A549 (cell line): ENCODE measurements around the gene PROX2. TPM values are rescaled to one million over a fixed set of nuclear protein-coding genes. Genes with fewer than 3 reads are reported as not detected.

Experiments
- ATAC-seq, 2 experiments: fragments of 200-7000 bp in 1 of 2; fragments of >200 bp in 1 of 2; cut with Nextera tagmentation in 1 of 2; cut with Tn5 transposase in 1 of 2; 3 replicates each; pipeline versions ENCODE4 v1.8.0 to v1.9.1; 2018 to 2020; ENCODE audit warnings: mild to moderate bottlenecking in 1 of 2, moderate library complexity in 1 of 2
- CTCF ChIA-PET: fragments of 300-600 bp; sonication (Branson Sonifier 250); formaldehyde crosslinking; extraction: SDS; loops from one replicate; lab custom pipeline; 2021; ENCODE audit warnings: antibody characterized with exemption, inconsistent platforms; lab: Yijun Ruan, JAX
- POLR2A ChIA-PET: fragments of 350-600 bp; formaldehyde crosslinking; extraction: SDS; loops from one replicate; lab custom pipeline; 2021; ENCODE audit warnings: antibody characterized with exemption, inconsistent platforms; lab: Yijun Ruan, JAX
- DNase-seq, 2 experiments: peaks; one replicate each; pipeline versions ENCODE4 v3.0.0 to v3.0.0-alpha.2; 2011 to 2016; ENCODE audit warnings: low read depth in 1 of 2, low spot score in 1 of 2
- FAIRE-seq: peaks from 2 replicates; lab custom pipeline; 2011; peaks lifted over from hg19 to GRCh38; lab: Jason Lieb, UNC
- H3K27ac ChIP-seq, 2 experiments: fragments of >200 bp; sonication (Bioruptor Twin); formaldehyde crosslinking; 3 replicates each; pipeline ENCODE4 v1.5.1; 2016 to 2017
- H3K4me1 ChIP-seq: fragments of >200 bp; sonication (Bioruptor Twin); formaldehyde crosslinking; 3 replicates; pipeline ENCODE4 v1.6.1; 2016
- H3K4me2 ChIP-seq: fragments of >200 bp; sonication (Bioruptor Twin); formaldehyde crosslinking; 3 replicates; pipeline ENCODE4 v1.6.1; 2016
- H3K4me3 ChIP-seq: fragments of >200 bp; sonication (Bioruptor Twin); formaldehyde crosslinking; 3 replicates; pipeline ENCODE4 v1.5.1; 2016
- H3K9me3 ChIP-seq: fragments of >200 bp; sonication (Bioruptor Twin); formaldehyde crosslinking; 3 replicates; pipeline ENCODE4 v1.6.1; 2016
- BHLHE40 ChIP-seq: IDR thresholded peaks from 2 replicates; pipeline ENCODE4 v1.6.1; 2012; ENCODE audit warnings: low read depth, low read length, inconsistent platforms
- CEBPB ChIP-seq, 2 experiments: fragments of >200 bp in 1 of 2; sonication (Bioruptor Twin) in 1 of 2; formaldehyde crosslinking in 1 of 2; IDR thresholded peaks; 2 replicates each; pipeline ENCODE4 v1.6.1; 2012 to 2016
- CTCF ChIP-seq: fragments of >200 bp; sonication (Bioruptor Twin); formaldehyde crosslinking; IDR thresholded peaks from 3 replicates; pipeline ENCODE4 v1.5.1; 2016
- EHF ChIP-seq: fragments of 250-450 bp; sonication (Bioruptor Pico); IDR thresholded peaks from 2 replicates; pipeline ENCODE4 v1.5.0; 2020; ENCODE audit warnings: mild to moderate bottlenecking
- ESRRA ChIP-seq: fragments of 150-350 bp; IDR thresholded peaks from 2 replicates; pipeline ENCODE4 v1.6.1; 2014; ENCODE audit warnings: mild to moderate bottlenecking, low read length, borderline replicate concordance
- FOSL2 ChIP-seq, 2 experiments: fragments of 450-650 bp in 1 of 2; fragments of >200 bp in 1 of 2; sonication (Bioruptor Twin) in 1 of 2; formaldehyde crosslinking; IDR thresholded peaks; 2 replicates each; pipeline versions ENCODE4 v1.5.0 to v1.6.1; 2016 to 2020; ENCODE audit warnings: mild to moderate bottlenecking in 1 of 2, moderate library complexity in 1 of 2
- GATA3 ChIP-seq: IDR thresholded peaks from 2 replicates; pipeline ENCODE4 v1.6.1; 2012; ENCODE audit warnings: borderline replicate concordance
- HMGXB4 ChIP-seq: fragments of 250-450 bp; sonication (Bioruptor Pico); IDR thresholded peaks from 2 replicates; pipeline ENCODE4 v1.5.0; 2021; ENCODE audit warnings: mild to moderate bottlenecking, moderate library complexity, borderline replicate concordance
- JUN ChIP-seq, 2 experiments: fragments of >200 bp; sonication (Bioruptor Twin); formaldehyde crosslinking; IDR thresholded peaks; 2 replicates in 1 of 2; 3 replicates in 1 of 2; pipeline ENCODE4 v1.6.1; 2016 to 2017
- MAFK ChIP-seq: fragments of 450-650 bp; IDR thresholded peaks from 2 replicates; pipeline ENCODE4 v1.6.1; 2014; ENCODE audit not compliant: partially characterized antibody
- MAZ ChIP-seq: fragments of 150-350 bp; IDR thresholded peaks from 2 replicates; pipeline ENCODE4 v1.6.1; 2014; ENCODE audit warnings: antibody characterized with exemption, low read depth, low read length, borderline replicate concordance
- TFCP2L1 ChIP-seq: fragments of 250-450 bp; sonication (Bioruptor Pico); IDR thresholded peaks from 2 replicates; pipeline ENCODE4 v1.5.0; 2021; ENCODE audit warnings: mild to moderate bottlenecking
- ZC3H11A ChIP-seq: fragments of 450-650 bp; IDR thresholded peaks from 2 replicates; pipeline ENCODE4 v1.6.1; 2014; ENCODE audit warnings: antibody characterized with exemption, mild to moderate bottlenecking
- ZNF302 ChIP-seq: fragments of 250-450 bp; sonication (Bioruptor Pico); IDR thresholded peaks from 2 replicates; pipeline ENCODE4 v1.9.0; 2021; ENCODE audit warnings: inconsistent platforms, mild to moderate bottlenecking, moderate library complexity
- WGBS: methylation state at CpG from one replicate; pipeline ENCODE4 v1.1.6; 2017; ENCODE audit errors: missing lambda C conversion rate; 5-methylcytosine and 5-hydroxymethylcytosine counted together
- polyA plus RNA-seq, 4 experiments: library from polyadenylated mRNA; depleted of rRNA in 3 of 4; stranded (reverse); fragments of >200 nt; fragmentation: RNase III in 1 of 4; extraction: RNeasy Plus Mini Kit Qiagen cat#74134 plus additional on column Dnase treatment in 1 of 4; gene quantifications; 2 replicates in 3 of 4; 3 replicates in 1 of 4; pipeline ENCODE4 v1.2.3, GENCODE V29; 2011 to 2017
- TF ChIP-seq, protein P1 (sequence below): fragments of >200 bp; sonication (Bioruptor Twin); formaldehyde crosslinking; IDR thresholded peaks from 2 replicates; pipeline ENCODE4 v1.6.1; 2016
- TF ChIP-seq, protein P2 (sequence below): fragments of 450-650 bp; IDR thresholded peaks from 2 replicates; pipeline ENCODE4 v1.6.1; 2014; ENCODE audit warnings: antibody characterized with exemption

The PROX2 gene
- polyA plus RNA-seq, 2 of the 4 experiments (the other 2 are of a cell fraction), result not detected

DNA sequence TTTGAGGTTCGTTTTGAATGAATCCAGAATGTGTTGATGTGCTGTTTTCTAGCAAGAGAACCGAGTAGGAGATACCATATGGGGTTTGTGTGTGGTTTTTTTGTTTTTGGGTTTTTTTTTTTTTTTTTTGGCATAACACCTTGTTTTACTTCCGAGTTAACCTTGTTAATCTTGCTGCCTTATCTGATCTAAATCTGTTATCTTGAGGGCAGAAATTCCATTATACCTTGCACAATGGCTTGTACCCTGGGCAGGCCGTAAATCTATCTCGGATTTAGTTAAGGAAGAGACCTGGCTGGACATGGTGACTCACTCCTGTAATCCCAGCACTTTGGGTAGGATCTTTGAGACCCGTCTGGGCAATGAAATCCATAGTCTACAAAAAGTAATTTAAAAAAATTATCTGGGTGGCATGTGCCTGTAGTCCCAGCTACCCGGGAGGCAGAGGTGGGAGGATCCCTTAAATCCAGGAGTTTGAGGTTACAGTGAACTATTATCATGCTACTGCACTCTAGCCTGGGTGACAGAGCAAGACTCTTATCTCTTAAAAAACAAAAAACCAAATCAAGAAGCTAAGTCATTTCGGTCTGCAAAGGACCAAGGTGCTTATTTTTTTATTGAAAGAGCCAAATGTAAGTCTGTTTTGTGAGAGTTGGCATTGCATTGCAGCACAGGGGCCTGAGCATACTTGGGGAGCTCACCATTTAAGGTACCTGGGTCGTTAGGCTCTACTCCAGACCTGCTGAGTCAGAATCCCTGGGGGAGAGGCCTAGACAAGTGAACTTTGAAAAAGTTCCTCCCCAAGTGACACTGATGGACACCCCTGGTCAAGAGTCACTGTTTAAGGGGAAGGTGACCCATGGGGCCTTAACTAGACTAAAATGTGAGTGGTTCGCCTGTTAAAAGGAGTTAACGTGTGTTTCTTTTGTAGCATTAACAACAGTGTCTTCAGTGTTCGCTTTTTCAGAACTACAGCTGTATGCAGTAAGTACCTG, 12.5 kb upstream of the PROX2 start:
- peak; percentile 50 to 82; a peak in 4 of 6 replicates for ATAC-seq
- FAIRE-seq, result no peak
- no peak overlapping the region for H3K4me3 ChIP-seq
- ChIA-PET POLR2A (no interaction called here), CTCF (interaction anchor here (1.1 to 15.6 kb wide), 4 partner anchors 19 to 57 kb away, joined by 3 to 173 read pairs (median 12); no protein-coding TSS in a partner anchor)
- H3K4me2 ChIP-seq, result peak overlapping the region; percentile 58
- H3K9me3 ChIP-seq, result no peaks in the 10 kb centered on the region
- H3K4me1 ChIP-seq, result peaks cover 51% of the 10 kb centered on the region
- WGBS, result 51% methylated on average over 12 of the region's 12 CpGs
- TF ChIP-seq MAFK (peak; percentile 16), ESRRA (no peak), JUN (IDR thresholded peaks at IDR 0.05) (no peak), ZNF302 (CRISPR knock-in tag) (no peak), CEBPB (IDR thresholded peaks at IDR 0.05) (peak; percentile 5 to 53; a peak in 1 of 4 replicates), CTCF (no peak), GATA3 (peak; percentile 78), TFCP2L1 (CRISPR knock-in tag) (no peak), FOSL2 (IDR thresholded peaks at IDR 0.05) (no peak), FOSL2 (CRISPR knock-in tag; IDR thresholded peaks at IDR 0.05) (no peak)
- TF ChIP-seq, protein P1, sequence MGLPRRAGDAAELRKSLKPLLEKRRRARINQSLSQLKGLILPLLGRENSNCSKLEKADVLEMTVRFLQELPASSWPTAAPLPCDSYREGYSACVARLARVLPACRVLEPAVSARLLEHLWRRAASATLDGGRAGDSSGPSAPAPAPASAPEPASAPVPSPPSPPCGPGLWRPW, result no peak
- TF ChIP-seq, protein P2, sequence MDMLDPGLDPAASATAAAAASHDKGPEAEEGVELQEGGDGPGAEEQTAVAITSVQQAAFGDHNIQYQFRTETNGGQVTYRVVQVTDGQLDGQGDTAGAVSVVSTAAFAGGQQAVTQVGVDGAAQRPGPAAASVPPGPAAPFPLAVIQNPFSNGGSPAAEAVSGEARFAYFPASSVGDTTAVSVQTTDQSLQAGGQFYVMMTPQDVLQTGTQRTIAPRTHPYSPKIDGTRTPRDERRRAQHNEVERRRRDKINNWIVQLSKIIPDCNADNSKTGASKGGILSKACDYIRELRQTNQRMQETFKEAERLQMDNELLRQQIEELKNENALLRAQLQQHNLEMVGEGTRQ, result no peak
- peak in 1 of 2 experiments; percentile 37 for DNase-seq
- H3K27ac ChIP-seq, result peak overlapping the region; percentile 37 to 65; a peak in 5 of 6 replicates

DNA sequence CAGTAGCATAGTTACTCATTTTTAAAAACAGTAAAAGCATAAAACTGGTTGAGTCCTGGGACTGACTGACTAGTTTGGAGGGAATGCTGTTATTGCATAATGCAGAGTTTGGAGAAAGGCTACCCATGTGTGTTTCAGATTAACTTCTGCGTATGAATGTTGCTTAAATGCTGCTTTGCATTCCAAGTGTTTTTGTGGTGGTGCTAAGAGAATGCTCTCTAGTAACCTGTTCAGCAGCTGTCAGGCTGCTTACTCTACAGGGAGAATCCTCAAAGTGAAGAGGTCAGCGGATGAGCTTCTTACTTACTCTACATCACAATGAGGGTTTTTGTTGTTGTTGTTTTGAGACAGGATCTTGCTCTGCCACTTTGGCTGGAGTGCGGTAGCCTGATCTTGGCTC, 10.1 kb upstream of the PROX2 start:
- 0 out of 4 replicates have a peak, but pooled peaks of 1 of the 2 experiments have one; percentile 19 for TF ChIP-seq CEBPB (IDR thresholded peaks at IDR 0.05)
- no peak for TF ChIP-seq HMGXB4 (CRISPR knock-in tag)
- no peak for TF ChIP-seq MAZ
- no peak for TF ChIP-seq EHF (CRISPR knock-in tag)
- TF ChIP-seq BHLHE40, result no peak
- TF ChIP-seq ZC3H11A, result no peak
- Histone ChIP-seq H3K4me2 (no peak overlapping the region), H3K9me3 (no peaks in the 10 kb centered on the region), H3K27ac (no peak overlapping the region), H3K4me1 (peaks cover 59% of the 10 kb centered on the region), H3K4me3 (no peak overlapping the region)
- CTCF ChIA-PET, result interaction anchor here (1.1 to 20.1 kb wide), 3 partner anchors 20 to 202 kb away, joined by 4 to 339 read pairs (median 77); no protein-coding TSS in a partner anchor
- ATAC-seq, result no peak
- 86% methylated on average over 3 of the region's 3 CpGs for WGBS
- POLR2A ChIA-PET, result no interaction called here
- FAIRE-seq, result no peak
- no peak for DNase-seq
